KMS-11 (cell line): Measurements from ENCODE around the gene SHISA5.

Experiments
- H2AFZ ChIP-seq: fragments of 200-600 bp; sonication (generic); 2 replicates; pipeline ENCODE4 v1.6.1; 2016; ENCODE audit warnings: antibody characterized with exemption, mixed run types, low read depth
- H3K27ac ChIP-seq: fragments of 200-600 bp; sonication (generic); 2 replicates; pipeline ENCODE4 v1.6.1; 2016; ENCODE audit warnings: mild to moderate bottlenecking, mixed run types
- H3K27me3 ChIP-seq: fragments of 200-600 bp; sonication (generic); 2 replicates; pipeline ENCODE4 v1.6.1; 2017; ENCODE audit warnings: mild to moderate bottlenecking, low read depth, mixed run types, moderate library complexity; ENCODE audit not compliant: insufficient read depth
- H3K36me3 ChIP-seq: fragments of 200-600 bp; sonication (generic); 2 replicates; pipeline ENCODE4 v1.6.1; 2017; ENCODE audit warnings: mild to moderate bottlenecking, mixed run types; ENCODE audit not compliant: insufficient read depth
- H3K4me1 ChIP-seq: fragments of 200-600 bp; sonication (generic); 2 replicates; pipeline ENCODE4 v1.6.1; 2016; ENCODE audit warnings: mild to moderate bottlenecking, low read depth, mixed run types; ENCODE audit not compliant: poor library complexity, severe bottlenecking
- H3K4me2 ChIP-seq: fragments of 200-600 bp; sonication (generic); 2 replicates; pipeline ENCODE4 v1.7.0; 2016; ENCODE audit warnings: mild to moderate bottlenecking, mixed run types
- H3K4me3 ChIP-seq: fragments of 200-600 bp; sonication (generic); IDR thresholded peaks from 2 replicates; pipeline ENCODE4 v1.6.1; 2017; ENCODE audit warnings: low read depth, low read length, mixed read lengths; ENCODE audit not compliant: insufficient read depth
- H3K79me2 ChIP-seq: fragments of 200-600 bp; sonication (generic); 2 replicates; pipeline ENCODE4 v1.6.1; 2016; ENCODE audit warnings: low read depth, mixed run types; ENCODE audit not compliant: insufficient read depth
- H3K9ac ChIP-seq: fragments of 200-600 bp; sonication (generic); 2 replicates; pipeline ENCODE4 v1.6.1; 2016; ENCODE audit warnings: mild to moderate bottlenecking, mixed run types
- H4K20me1 ChIP-seq: fragments of 200-600 bp; sonication (generic); 2 replicates; pipeline ENCODE4 v1.6.1; 2016; ENCODE audit warnings: mild to moderate bottlenecking, mixed run types; ENCODE audit not compliant: insufficient read depth
- TF ChIP-seq, protein P1 (sequence below): fragments of 200-600 bp; sonication (generic); conservative IDR thresholded peaks from 2 replicates; pipeline ENCODE4 v1.6.1; 2017; ENCODE audit warnings: low read depth, mild to moderate bottlenecking, antibody characterized with exemption, low read length, moderate library complexity, mixed read lengths

Gene SHISA5

GRCh38 chr3:48432411-48433371 lies 71.3 kb downstream of the SHISA5 start:
- Histone ChIP-seq H2AFZ (no peak overlapping the region), H3K4me1 (peaks cover 13% of the 10 kb centered on the region), H4K20me1 (no peaks in the 10 kb centered on the region), H3K9ac (no peak overlapping the region), H3K27me3 (no peaks in the 10 kb centered on the region), H3K36me3 (no peaks in the 10 kb centered on the region), H3K4me3 (no peak overlapping the region), H3K27ac (no peak overlapping the region), H3K4me2 (no peak overlapping the region), H3K79me2 (no peaks in the 10 kb centered on the region)
- TF ChIP-seq, protein P1, sequence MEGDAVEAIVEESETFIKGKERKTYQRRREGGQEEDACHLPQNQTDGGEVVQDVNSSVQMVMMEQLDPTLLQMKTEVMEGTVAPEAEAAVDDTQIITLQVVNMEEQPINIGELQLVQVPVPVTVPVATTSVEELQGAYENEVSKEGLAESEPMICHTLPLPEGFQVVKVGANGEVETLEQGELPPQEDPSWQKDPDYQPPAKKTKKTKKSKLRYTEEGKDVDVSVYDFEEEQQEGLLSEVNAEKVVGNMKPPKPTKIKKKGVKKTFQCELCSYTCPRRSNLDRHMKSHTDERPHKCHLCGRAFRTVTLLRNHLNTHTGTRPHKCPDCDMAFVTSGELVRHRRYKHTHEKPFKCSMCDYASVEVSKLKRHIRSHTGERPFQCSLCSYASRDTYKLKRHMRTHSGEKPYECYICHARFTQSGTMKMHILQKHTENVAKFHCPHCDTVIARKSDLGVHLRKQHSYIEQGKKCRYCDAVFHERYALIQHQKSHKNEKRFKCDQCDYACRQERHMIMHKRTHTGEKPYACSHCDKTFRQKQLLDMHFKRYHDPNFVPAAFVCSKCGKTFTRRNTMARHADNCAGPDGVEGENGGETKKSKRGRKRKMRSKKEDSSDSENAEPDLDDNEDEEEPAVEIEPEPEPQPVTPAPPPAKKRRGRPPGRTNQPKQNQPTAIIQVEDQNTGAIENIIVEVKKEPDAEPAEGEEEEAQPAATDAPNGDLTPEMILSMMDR, result 0 out of 2 replicates have a peak, but pooled peaks have one; percentile 16

GRCh38 chr3:48431224-48432029 lies 72.5 kb downstream of the SHISA5 start:
- Histone ChIP-seq H3K9ac (no peak overlapping the region), H2AFZ (no peak overlapping the region), H3K36me3 (no peaks in the 10 kb centered on the region), H3K4me2 (no peak overlapping the region), H3K79me2 (no peaks in the 10 kb centered on the region), H3K27ac (no peak overlapping the region), H4K20me1 (no peaks in the 10 kb centered on the region), H3K27me3 (no peaks in the 10 kb centered on the region), H3K4me1 (peaks cover 13% of the 10 kb centered on the region), H3K4me3 (no peak overlapping the region)
- TF ChIP-seq, protein P1, result no peak

GRCh38 chr3:48430708-48431101 lies 73.3 kb downstream of the SHISA5 start:
- Histone ChIP-seq H3K4me1 (peaks cover 8% of the 10 kb centered on the region), H3K79me2 (no peaks in the 10 kb centered on the region), H4K20me1 (no peaks in the 10 kb centered on the region), H3K27me3 (no peaks in the 10 kb centered on the region), H3K36me3 (no peaks in the 10 kb centered on the region), H3K9ac (no peak overlapping the region), H3K4me3 (no peak overlapping the region), H3K4me2 (no peak overlapping the region), H3K27ac (no peak overlapping the region), H2AFZ (no peak overlapping the region)
- TF ChIP-seq, protein P1, result no peak

GRCh38 chr3:48429960-48430707 lies 73.8 kb downstream of the SHISA5 start, which contains the start of gene PLXNB1:
TSS of gene PLXNB1 (minus strand) at chr3:48430086. CDS start at chr3:48424611, 5,475 bp downstream.
- H4K20me1 ChIP-seq, result no peaks in the 10 kb centered on the region
- TF ChIP-seq, protein P1, result no peak
- peak within 1 kb of the TSS; percentile 30; the same call in 1 of the 2 replicates for H3K9ac ChIP-seq
- peaks cover 4% of the 10 kb centered on the region for H3K4me1 ChIP-seq
- H3K27me3 ChIP-seq, result no peaks in the 10 kb centered on the region
- H3K4me3 ChIP-seq, result peak within 1 kb of the TSS; percentile 28
- peak within 1 kb of the TSS; percentile 48; the same call in 1 of the 2 replicates for H3K4me2 ChIP-seq
- peak within 1 kb of the TSS; percentile 67 for H2AFZ ChIP-seq
- H3K79me2 ChIP-seq, result no peaks in the 10 kb centered on the region
- no peak within 1 kb of the TSS for H3K27ac ChIP-seq
- no peaks in the 10 kb centered on the region for H3K36me3 ChIP-seq
